Activated CD4-positive, CD25-positive, alpha-beta regulatory T cell treated with anti-CD3 and anti-CD28 coated beads, Interleukin-2, amount 50 U/mL, for 72 hours (primary cell): ENCODE results near the gene DDX54.
"Not testable (repeated sequence)": the region's sequence is repeated elsewhere in the genome, so short reads cannot be mapped to it uniquely, and the experiment has no call there.

ENCODE experiments used
- DNase-seq: peaks from one replicate; pipeline ENCODE4 v3.0.0; 2021

The DDX54 gene

DNA sequence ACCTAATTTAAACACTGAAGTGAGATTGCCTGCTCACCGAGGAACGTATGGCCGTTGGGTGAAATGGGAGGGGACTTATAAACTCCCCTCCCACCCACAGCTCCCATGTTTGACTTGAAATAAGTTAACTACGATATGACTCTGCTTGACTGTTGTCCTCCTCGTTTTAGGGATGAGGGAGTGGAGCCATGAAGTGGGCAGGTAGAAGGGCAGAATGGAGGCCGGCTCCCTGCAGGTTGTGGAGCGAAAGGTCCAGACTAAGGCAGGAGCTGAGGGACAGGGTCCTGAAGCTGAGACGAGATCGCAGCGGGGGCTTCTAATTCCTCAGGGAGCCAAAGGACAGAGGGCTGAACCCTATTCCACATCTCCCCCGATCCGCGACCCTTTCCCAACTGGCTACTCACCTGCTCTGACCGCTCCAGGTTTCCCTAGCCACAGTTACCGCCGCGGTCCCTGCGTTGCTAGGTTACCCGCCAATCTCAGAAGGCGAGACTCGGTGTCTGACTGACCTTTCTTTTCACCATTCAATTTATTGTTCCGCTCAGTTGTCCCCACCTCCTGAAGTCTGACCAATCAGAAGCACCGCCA lies 35.4 kb upstream of the DDX54 start:
- DNase-seq, result no peak

DNA sequence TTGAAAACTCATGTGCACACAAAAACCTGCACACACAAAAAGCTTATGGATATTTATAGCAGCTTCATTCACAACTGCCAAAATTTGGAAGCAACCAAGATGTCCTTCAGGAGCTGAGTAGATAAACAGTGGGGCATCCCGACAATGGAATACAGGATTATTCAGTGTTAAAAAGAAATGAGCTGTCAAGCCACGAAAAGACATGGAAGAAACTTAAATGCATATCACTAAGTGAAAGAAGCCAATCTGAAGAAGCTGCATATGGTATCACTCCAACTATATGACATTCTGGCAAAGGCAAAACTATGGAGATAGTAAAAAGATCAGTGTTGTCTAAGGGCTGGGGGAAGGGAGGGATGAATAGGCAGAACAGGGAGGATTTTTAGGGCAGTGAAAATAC lies 30.7 kb upstream of the DDX54 start:
- DNase-seq, result no peak

DNA sequence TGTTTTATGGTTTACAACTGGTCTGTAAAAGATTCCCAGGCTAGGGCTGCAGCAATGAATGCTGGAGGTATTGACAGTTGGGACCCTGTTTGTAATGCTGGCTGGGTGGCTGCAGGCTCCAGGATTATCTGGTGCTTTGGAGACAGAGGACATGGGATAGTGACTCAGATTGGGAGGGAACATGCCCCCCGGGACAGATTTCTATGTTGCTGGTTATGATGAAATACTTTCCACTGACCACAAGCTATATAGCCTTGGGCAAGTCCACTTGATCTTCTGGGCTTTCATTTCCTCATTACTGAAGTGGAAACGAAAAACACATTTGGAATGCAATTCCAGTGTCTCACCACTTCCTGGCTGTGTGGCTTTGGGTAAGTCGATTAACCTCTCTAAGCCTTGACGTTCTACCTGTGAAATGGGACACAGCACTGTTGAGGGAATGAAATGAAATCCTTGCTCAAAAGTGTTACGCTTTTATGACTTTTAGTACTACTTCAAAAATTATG lies 29.7 kb upstream of the DDX54 start:
- DNase-seq, result no peak

- DNase-seq, result no peak
These were observed 25.9 kb upstream of the DDX54 start for GRCh38 chr12:113211160-113211559.

DNA sequence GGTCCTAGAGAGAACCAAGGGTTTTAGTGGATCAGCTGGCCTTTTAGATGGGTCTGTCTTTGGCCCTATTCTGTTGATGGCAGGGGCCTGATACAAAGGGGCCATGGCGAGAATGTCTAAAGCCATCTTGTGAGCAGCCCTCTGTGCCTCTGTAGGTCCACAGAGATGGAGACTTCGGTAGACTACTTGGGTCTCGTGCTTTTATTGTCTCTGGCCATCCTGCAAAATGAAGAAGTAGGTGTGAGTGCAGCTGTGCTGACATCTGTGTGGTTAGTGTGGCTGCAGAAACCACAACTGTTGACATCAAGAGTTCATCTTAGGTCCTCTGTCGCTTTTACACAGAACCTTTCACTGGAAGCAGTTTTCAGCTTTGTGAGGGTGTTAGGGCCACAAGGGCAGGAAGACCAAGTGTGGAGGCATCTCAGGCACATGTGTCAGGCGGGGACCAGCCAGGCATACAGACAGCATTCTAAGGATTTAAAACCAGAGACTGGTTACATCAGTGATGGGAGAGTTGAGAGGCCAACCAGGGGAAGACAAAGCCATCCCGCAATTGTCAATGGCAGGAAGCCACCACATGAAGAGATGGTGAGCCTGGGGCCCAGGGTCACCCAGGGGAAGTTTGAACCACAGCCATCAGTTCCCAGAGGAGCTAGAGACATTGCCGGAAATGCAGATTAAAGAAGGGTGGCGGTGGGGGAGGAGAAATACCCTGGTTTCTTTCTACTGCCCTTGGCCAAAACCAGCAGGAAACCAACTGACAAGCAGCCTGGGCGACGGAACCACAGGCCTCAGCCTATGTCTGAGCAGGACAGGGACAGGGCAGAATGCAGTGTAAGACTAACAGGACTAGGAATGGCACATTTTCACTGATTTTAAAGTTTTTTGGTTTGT lies 23.0 kb upstream of the DDX54 start:
- peak; percentile 57 for DNase-seq

- DNase-seq, result no peak
These were observed 22.3 kb upstream of the DDX54 start for GRCh38 chr12:113207613-113208040.

DNA sequence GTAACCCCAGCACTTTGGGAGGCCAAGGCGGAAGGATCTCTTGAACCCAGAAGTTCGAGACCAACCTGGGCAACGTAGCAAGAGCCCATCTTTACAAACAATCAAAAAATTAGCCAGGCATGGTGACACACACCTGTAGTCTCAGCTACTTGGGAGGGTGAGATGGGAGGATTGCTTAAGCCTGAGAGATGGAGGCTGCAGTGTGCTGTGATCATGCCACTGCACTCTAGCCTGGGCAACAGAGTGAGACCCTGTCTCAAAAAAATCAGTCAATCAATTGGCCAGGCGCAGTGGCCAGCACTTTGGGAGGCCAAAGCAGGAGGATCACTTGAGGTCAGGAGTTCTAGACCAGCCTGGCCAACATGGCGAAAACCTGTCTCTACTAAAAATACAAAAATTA lies 21.5 kb upstream of the DDX54 start:
- not testable (repeated sequence) for DNase-seq

GRCh38 chr12:113204804-113205203 lies 19.5 kb upstream of the DDX54 start:
- DNase-seq, result no peak

DNA sequence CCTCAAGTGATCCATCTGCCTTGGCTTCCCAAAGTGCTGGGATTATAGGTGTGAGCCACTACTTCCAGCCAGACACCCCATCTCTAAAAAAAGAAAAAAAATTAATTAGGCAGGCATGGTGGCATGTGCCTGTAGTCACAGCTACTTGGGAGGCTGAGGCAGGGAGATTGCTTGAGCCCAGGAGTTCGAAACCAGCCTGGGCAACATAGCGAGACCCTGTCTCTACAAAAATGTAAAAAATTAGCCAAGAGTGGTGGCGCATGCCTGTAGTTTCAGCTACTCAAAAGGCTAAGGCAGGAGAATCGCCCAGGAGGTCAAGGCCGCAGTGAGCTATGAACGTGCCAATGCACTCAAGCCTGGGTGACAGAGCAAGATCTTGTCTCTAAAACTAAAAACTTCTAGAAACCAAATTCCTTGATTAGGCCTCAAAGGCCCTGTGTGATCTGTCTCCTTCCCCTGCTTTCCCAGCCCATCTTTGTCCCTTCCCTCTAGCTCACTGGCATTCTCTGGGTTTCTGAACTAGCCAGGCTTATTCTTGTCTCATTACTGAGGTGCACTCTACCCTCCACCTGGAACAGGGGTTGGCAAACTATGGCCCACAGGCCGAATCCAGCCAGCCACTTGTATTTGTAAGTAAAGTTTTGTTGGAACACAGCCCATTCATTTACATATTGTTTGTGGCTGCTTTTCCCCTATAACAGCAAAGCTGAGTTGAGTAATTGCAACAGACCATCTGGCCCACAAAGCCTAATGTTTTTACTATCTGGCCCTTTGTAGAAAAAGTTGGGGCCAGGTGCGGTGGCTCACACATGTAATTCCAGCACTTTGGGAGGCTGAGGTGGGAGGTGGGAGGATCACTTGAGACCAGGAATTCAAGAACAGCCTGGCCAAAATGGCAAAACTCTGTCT lies 18.8 kb upstream of the DDX54 start:
- DNase-seq, result no peak

DNA sequence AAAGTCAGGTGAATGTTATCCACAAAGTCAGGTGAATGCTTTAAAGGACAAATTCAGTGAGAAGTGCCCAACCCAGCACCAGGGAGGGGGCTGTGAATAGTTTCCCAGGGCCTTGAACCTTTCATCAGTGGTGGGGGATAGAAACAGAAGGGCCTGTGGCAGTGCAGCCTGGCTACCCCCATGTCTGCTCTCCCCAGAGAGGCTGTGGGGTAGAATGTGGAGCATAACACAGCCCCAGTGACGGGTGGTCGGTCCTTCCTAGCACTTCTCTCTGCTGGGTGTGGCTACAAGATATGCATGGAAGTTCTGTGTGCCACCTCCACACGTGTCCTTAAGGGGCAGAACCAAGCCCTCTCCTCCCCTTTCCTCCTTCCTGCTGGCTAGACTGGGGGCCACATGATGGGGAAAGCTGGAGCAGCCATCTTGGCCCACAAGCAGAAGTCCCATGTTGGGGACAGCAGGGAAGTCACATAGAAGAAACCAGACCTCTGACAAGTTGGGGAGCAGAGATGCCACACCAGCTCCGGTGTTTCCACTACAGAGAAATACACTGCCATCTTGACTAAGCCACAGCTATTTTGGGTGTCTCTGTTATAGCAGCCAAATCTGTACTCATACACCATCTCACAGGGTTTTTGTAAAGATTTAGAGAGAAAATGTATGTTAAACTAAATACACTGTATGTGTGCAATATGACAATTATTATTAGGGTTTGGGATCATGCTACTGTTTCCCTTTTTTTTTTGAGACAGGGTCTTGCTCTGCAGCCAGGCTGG lies 17.2 kb upstream of the DDX54 start:
- DNase-seq, result no peak

DNA sequence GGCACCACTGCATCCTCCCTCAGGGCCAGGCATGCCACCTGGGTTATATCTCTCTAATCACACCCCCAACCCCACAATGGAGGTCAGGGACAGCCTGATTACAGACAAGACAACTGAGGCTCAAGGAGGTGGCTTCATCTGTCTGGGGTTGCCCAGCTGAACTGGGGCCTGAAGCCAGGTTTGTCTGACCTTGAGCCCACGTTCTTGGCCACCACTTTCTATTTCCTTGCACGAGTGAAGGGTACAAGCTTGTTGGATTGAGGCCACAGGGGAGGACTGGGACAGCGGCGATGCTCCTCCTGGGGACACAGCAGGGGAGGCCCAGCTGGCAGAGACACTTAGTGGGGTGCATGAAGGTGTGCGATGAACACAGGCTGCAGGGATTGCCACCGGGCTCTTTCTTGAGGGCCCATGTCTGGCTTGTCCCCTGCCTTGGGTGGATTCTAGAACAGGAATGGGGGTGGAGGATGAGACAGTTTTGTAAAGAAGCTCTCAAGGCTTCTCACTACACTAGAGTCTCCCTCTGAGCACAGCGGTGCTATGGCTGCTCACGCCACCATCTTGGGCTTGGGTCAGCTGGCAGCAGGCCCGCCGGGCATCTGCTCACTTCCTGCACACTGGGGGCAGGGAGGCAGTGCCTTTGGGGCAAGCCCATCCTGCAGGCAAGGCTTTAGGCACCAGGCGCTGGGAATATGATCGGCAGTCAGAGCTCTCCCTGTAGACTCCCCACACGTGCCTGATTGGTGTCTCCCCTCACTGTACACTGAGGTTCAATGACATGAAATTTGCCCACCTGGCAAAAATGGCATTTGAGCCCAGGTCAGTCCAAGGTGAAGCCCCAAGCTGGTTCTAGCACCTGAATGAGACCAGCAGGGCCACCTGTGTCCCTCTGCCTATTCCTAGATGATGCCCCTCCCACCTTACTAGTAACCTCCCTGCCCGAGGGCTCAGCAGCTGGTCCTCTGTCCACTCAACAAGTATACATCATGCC lies 16.2 kb upstream of the DDX54 start:
- DNase-seq, result no peak

DNA sequence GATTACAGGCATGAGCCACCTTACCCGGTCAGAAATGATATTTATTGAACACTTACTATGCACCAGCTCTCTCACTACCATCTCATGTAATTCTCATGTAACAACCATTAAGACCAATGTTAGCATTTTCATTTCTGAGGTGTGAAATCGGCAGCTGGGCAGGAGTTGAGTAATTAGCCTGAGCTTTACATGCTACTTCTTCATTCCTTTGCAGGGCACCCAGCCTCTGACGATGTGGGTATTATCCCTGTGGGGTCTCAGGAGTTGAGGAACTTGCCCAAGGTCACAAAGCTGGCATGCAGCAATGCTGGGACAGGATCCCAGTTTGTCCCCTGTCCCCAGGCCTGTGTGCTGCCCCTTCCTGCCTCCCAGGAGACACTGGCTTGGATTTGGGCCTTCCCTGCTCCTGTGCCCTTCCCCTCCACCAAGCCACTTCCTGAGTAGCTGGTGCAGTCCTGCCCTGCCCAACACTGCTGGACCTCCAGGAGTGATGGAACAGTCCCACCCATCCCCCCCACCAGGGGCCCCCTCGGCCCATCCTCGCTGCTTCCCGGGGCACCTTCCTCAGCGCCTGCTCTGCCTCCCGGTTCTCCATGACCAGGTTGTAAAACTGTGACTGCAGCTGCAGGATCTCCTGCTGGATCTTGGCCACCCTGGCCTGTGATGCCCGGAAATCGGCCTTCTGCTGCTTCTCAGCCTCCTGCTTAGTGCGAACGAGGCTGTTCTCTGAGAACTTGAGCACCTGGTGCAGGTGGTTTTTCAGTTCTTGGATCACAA lies 14.9 kb upstream of the DDX54 start:
- DNase-seq, result no peak

- DNase-seq, result no peak
These were observed 13.0 kb upstream of the DDX54 start for GRCh38 chr12:113198296-113198695.

DNA sequence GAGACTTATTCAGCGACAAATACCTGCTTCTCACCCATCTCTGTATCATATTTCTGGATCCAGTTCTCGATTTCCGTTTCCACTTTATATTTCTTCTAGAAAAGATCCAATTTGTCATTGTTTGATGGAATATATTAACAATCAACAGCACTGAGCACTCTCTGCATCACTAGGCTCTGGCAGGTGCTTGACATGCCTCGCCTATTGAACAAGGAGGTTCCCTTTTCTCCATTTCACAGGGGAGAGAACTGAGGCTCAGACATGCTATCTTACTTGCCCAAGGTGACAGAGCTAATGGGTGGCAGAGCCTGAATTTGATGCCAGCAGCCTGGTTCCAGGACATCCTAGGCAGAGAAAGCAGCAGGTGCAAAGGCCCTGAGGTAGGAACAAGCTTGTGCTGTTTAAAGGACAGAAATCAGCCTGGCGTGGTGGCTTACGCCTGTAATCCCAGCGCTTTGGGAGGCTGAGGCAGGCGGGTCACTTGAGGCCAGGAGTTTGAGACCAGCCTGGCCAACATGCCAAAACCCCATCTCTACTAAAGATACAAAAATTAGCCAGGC lies 12.3 kb upstream of the DDX54 start:
- no peak for DNase-seq

- no peak for DNase-seq
These were observed 11.7 kb upstream of the DDX54 start for GRCh38 chr12:113196990-113197389.

DNA sequence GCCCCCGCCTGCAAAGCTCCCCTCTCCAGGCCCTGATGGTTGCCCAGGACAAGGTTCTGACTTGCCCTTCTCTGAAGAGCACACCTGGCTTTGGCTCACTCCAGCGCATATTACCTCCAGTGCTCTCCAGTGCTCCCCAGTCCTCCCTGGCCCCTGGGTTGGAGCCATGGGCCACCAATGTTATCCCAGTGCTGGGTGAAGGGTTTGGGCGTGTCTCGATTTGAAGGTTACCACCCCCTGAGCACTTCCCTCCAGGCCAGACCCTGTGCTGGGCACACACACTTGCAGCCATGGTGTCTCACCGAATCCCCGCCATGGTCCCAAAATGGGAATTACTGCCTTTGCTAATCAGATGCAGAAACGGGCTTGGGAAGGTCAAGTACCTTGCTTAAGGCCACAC lies 11.3 kb upstream of the DDX54 start:
- DNase-seq, result no peak

- no peak for DNase-seq
These were observed 10.3 kb upstream of the DDX54 start for GRCh38 chr12:113195598-113195997.

- DNase-seq, result no peak
These were observed 9.7 kb upstream of the DDX54 start for GRCh38 chr12:113194971-113195391.

DNA sequence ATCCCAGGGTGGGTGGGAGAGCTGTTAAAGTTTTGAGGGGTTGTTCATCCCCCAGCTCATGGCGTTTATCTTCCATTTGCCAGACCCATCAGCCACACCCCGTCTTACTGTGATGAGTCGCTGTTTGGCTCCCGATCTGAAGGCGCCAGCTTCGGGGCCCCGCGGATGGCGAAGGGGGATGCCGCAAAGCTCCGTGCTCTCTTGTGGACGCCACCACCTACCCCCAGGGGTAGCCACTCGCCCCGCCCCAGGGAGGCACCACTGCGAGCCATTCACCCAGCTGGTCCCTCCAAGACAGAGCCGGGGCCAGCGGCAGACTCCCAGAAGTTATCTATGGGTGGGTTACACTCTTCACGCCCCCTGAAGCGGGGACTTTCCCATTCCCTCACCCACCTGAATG lies 5.9 kb upstream of the DDX54 start:
- DNase-seq, result no peak

GRCh38 chr12:113190761-113191160 lies 5.5 kb upstream of the DDX54 start:
- DNase-seq, result no peak
